A673 (cell line): ENCODE measurements around the gene DDC.

Experiments used
- EZH2 ChIP-seq: fragments of 200-600 bp; sonication (generic); IDR thresholded peaks from 2 replicates; pipeline ENCODE4 v1.6.1; 2017; ENCODE audit warnings: borderline replicate concordance, low read depth, mild to moderate bottlenecking, mixed read lengths, antibody characterized with exemption, low read length; ENCODE audit not compliant: poor library complexity, severe bottlenecking
- TF ChIP-seq, protein P1 (sequence below): fragments of 300-800, 200-600 bp; sonication (generic); conservative IDR thresholded peaks from 2 replicates; pipeline ENCODE4 v1.5.1; 2017; ENCODE audit warnings: low read depth, mild to moderate bottlenecking, antibody characterized with exemption, low read length, moderate library complexity, mixed read lengths

DNA sequence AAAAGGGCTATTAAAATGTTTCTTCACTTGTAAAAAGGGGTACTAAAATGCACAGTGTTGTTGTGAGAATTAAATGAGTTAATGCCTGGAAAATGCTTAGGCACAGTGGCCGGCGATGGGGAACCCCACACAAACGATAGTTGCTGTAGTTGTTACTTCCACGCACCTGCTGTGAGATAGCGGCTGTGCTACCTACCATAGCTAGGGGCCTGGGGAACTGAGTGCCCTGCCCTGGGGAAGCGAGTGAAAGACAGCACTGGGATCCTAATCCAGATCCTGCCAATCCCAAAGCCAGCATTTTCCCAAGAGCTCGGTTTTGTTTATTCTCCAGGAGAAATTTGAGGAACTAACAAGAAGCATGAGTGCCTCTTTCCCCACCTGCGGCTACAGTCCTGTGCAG, 27.8 kb downstream of the DDC start:
- TF ChIP-seq, protein P1, sequence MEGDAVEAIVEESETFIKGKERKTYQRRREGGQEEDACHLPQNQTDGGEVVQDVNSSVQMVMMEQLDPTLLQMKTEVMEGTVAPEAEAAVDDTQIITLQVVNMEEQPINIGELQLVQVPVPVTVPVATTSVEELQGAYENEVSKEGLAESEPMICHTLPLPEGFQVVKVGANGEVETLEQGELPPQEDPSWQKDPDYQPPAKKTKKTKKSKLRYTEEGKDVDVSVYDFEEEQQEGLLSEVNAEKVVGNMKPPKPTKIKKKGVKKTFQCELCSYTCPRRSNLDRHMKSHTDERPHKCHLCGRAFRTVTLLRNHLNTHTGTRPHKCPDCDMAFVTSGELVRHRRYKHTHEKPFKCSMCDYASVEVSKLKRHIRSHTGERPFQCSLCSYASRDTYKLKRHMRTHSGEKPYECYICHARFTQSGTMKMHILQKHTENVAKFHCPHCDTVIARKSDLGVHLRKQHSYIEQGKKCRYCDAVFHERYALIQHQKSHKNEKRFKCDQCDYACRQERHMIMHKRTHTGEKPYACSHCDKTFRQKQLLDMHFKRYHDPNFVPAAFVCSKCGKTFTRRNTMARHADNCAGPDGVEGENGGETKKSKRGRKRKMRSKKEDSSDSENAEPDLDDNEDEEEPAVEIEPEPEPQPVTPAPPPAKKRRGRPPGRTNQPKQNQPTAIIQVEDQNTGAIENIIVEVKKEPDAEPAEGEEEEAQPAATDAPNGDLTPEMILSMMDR: no peak
- TF ChIP-seq EZH2: no peak
